Neural progenitor cell (in vitro differentiated cells): ENCODE results near the gene ALDH1A3.

Experiments
- EZH2phosphoT487 ChIP-seq: fragments of 200-600 bp; sonication (generic); IDR thresholded peaks from 2 replicates; pipeline ENCODE4 v1.6.1; 2017; ENCODE audit warnings: antibody characterized with exemption
- TF ChIP-seq, protein P1 (sequence below): fragments of 200-600 bp; sonication (generic); IDR thresholded peaks from 2 replicates; pipeline ENCODE4 v1.5.1; 2017; ENCODE audit warnings: antibody characterized with exemption, mild to moderate bottlenecking

DNA sequence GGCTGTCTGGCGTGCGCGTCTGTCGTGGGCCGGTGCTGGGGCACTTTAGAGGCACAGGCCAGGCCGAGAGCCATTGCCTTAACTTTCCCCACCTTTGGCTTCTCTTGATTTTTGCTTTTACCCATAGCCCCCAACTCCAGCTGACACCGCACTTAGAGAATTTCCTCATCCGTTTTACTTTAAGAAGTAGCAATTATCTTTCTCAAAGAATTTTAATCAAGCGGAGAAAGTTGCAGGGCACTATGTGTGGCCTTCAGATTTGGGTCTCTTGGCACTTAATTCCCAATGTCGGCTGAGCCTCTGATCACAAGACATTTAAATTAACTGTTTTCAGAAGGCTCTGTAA lies 1.2 kb downstream of the ALDH1A3 start:
- TF ChIP-seq, protein P1, sequence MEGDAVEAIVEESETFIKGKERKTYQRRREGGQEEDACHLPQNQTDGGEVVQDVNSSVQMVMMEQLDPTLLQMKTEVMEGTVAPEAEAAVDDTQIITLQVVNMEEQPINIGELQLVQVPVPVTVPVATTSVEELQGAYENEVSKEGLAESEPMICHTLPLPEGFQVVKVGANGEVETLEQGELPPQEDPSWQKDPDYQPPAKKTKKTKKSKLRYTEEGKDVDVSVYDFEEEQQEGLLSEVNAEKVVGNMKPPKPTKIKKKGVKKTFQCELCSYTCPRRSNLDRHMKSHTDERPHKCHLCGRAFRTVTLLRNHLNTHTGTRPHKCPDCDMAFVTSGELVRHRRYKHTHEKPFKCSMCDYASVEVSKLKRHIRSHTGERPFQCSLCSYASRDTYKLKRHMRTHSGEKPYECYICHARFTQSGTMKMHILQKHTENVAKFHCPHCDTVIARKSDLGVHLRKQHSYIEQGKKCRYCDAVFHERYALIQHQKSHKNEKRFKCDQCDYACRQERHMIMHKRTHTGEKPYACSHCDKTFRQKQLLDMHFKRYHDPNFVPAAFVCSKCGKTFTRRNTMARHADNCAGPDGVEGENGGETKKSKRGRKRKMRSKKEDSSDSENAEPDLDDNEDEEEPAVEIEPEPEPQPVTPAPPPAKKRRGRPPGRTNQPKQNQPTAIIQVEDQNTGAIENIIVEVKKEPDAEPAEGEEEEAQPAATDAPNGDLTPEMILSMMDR, result no peak
- no peak for TF ChIP-seq EZH2phosphoT487
